ENCODE results near the gene NT5M. TPM values are rescaled to one million over a fixed set of nuclear protein-coding genes. Genes with fewer than 3 reads are reported as not detected.

The NT5M gene
- total RNA-seq, 6 experiments from 2014 or later = 0.51 to 3.0 (median 0.87) TPM

GRCh38 chr17:17358060-17358751, 55.0 kb downstream of the NT5M start:
- ATAC-seq (no peak), DNase-seq (peak in 2 of 3 donors; percentile 11 to 17)
- peaks cover 0 to 3% (median 0%) of the 10 kb centered on the region in 4 donors for H3K4me1 ChIP-seq
- intact Hi-C loops (cut with DNase I) = loop anchor here in 1 of 2 donors (5.0 kb wide), 1 partner anchor 284 kb away; no protein-coding TSS in a partner anchor
- no peak overlapping the region for H3K27ac ChIP-seq
- H3K4me3 ChIP-seq = no peak overlapping the region
- no peaks in the 10 kb centered on the region for H3K27me3 ChIP-seq
- H3K9me3 ChIP-seq = no peaks in the 10 kb centered on the region
- no peaks in the 10 kb centered on the region for H3K36me3 ChIP-seq
- no peak for TF ChIP-seq POLR2A (IDR thresholded peaks at IDR 0.05)
- no peak for TF ChIP-seq CTCF (IDR thresholded peaks at IDR 0.05)
- 83% methylated on average over 1 of the region's 3 CpGs for WGBS (ENCODE audit: insufficient coverage, low coverage, low lambda C conversion rate, missing lambda C conversion rate)

GRCh38 chr17:17358866-17359265, 55.7 kb downstream of the NT5M start:
- peaks cover 0 to 3% (median 0%) of the 10 kb centered on the region in 4 donors for H3K4me1 ChIP-seq
- H3K9me3 ChIP-seq = no peaks in the 10 kb centered on the region
- intact Hi-C loops (cut with DNase I) = loop anchor here in 1 of 2 donors (5.0 kb wide), 1 partner anchor 283 kb away; no protein-coding TSS in a partner anchor
- H3K27ac ChIP-seq = no peak overlapping the region
- WGBS (ENCODE audit: insufficient coverage, low coverage, low lambda C conversion rate, missing lambda C conversion rate) = 37% methylated on average over 2 of the region's 2 CpGs
- ATAC-seq (no peak), DNase-seq (no peak)
- H3K27me3 ChIP-seq = no peaks in the 10 kb centered on the region
- no peak overlapping the region for H3K4me3 ChIP-seq
- H3K36me3 ChIP-seq = no peaks in the 10 kb centered on the region
- TF ChIP-seq CTCF (IDR thresholded peaks at IDR 0.05) (no peak), POLR2A (IDR thresholded peaks at IDR 0.05) (no peak)

- Histone ChIP-seq H3K36me3 (no peaks in the 10 kb centered on the region), H3K4me3 (no peak overlapping the region), H3K27me3 (no peaks in the 10 kb centered on the region), H3K9me3 (no peaks in the 10 kb centered on the region), H3K27ac (no peak overlapping the region), H3K4me1 (peaks cover 0 to 3% (median 0%) of the 10 kb centered on the region in 4 donors)
- 79% methylated on average over 2 of the region's 2 CpGs for WGBS (ENCODE audit: insufficient coverage, low coverage, low lambda C conversion rate, missing lambda C conversion rate)
- DNase-seq (peak in 2 of 3 donors; percentile 13 to 31), ATAC-seq (no peak)
- TF ChIP-seq POLR2A (IDR thresholded peaks at IDR 0.05) (no peak), CTCF (IDR thresholded peaks at IDR 0.05) (no peak)
- intact Hi-C loops (cut with DNase I) = loop anchor here in 1 of 2 donors (5.0 kb wide), 1 partner anchor 283 kb away; no protein-coding TSS in a partner anchor
Observed at GRCh38 chr17:17359271-17359670, 56.1 kb downstream of the NT5M start.

GRCh38 chr17:17360087-17360730, 57.0 kb downstream of the NT5M start:
- TF ChIP-seq CTCF (IDR thresholded peaks at IDR 0.05) (no peak), POLR2A (IDR thresholded peaks at IDR 0.05) (no peak)
- Histone ChIP-seq H3K4me1 (no peaks in the 10 kb centered on the region), H3K36me3 (no peaks in the 10 kb centered on the region), H3K27me3 (no peaks in the 10 kb centered on the region), H3K9me3 (no peaks in the 10 kb centered on the region), H3K27ac (no peak overlapping the region), H3K4me3 (no peak overlapping the region)
- DNase-seq (no peak), ATAC-seq (no peak)
- 100% methylated on average over 1 of the region's 1 CpG for WGBS (ENCODE audit: insufficient coverage, low coverage, low lambda C conversion rate, missing lambda C conversion rate)
- intact Hi-C loops (cut with DNase I) = no loop called here
